HG03439 (cell line): Measurements from ENCODE around the gene CASKIN2.
"Not testable (repeated sequence)": the region's sequence is repeated elsewhere in the genome, so short reads cannot be mapped to it uniquely, and the experiment has no call there.

ENCODE experiments used
- ATAC-seq: cut with Tn5 transposase; IDR thresholded peaks from one replicate; pipeline ENCODE4 v1.9.1; 2021; ENCODE audit warnings: mild to moderate bottlenecking, moderate library complexity; ENCODE audit not compliant: unreplicated experiment

Gene CASKIN2

DNA sequence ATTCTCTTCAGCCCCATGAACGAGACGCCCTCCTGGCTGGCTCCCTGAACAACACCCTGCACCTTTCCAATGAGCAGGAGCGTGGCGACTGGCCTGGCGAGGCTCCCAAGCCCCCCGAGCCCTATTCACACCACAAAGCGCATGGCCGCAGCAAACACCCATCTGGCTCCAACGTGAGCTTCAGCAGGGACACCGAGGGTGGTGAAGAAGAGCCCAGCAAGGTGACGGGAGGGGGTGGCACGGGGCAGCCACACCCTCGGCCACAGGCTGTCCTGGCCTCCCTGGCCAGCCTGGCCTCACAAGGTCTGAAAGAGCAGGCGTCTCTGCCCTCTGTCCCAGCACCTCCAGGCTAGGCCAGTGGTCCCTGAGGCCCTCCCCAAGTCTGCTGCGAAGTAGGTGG is 23.7 kb downstream of the CASKIN2 start:
- ATAC-seq: no peak

DNA sequence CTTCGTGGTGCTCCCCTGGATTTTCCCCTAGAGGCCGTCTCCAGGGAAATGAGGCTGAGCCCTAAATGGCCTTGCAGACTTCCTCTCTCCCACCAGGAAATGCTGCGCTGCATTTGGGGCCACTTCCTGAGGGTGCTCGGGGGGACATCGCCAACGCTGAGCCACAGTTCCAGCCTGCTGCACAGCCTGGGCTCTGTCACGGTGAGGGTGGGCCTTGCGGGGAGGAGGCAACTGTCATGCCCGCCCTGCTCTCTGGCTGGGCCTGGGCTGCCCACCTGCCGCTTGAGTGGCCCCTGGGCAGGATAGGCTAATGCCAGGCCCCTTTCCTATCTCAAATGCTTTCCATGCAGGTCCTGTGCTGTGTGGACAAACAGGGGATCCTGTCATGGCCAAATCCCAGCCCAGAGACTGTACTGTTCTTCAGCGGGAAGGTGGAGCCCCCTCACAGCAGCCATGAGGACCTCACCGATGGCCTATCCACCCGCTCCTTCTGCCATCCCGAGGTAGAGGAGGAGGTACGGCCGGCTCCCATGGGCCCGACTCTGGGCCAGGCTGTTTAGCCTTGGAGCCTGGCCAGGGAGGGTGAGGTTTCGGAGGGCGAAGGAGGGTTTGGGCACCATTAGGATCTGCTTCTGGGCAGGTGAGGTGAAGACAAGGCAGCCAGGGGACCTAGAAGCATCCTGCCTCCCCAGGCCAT is 24.2 kb downstream of the CASKIN2 start:
- no peak for ATAC-seq

DNA sequence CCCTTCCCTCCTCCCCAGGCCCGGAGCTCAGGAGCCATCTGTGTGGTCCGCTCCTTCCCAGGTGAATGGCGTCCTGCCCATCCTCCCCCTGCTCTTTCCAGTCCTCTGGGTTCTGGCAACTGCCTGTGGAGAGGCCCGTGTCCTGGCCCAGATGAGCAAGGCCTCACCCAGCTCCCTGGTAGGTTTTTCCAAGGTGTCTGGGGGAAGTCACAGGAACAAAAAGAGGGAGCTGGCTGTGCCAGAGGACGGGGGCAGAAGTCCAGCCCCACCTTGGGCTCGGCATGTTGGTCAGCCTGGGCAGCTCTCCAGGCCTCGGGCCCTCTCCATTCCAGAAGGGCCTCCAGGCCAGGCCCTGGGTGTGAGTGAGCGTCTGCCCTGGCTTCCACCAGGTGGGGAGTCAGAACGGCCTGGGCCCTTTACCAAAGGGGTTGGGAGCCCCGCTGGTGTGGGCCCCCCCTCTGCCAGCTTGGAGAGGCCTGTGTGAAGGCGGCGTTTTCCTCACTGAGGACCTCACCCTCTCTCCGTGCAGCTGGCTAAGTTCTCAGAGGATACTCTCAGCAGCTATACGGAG is 25.1 kb downstream of the CASKIN2 start:
- no peak for ATAC-seq

DNA sequence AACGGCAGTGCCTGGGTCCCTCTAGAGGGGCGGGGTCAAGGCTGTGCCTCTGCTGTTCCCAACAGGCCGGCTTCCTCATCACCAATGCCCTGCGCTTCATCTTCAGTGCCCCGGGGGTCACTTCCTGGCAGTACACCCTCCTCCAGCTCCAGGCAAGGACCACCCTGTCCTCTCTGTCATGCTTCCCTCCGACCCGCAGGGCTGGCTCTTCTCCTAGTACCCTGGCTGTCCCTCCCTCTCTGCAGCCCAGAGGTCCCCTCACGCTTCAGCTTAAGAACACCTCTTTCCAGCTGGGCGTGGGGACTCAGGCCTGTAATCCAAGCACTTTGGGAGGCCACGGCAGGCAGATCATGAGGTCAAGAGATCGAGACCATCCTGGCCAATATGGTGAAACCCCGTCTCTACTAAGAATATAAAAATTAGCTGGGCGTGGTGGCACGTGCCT is 25.8 kb downstream of the CASKIN2 start:
- no peak for ATAC-seq

DNA sequence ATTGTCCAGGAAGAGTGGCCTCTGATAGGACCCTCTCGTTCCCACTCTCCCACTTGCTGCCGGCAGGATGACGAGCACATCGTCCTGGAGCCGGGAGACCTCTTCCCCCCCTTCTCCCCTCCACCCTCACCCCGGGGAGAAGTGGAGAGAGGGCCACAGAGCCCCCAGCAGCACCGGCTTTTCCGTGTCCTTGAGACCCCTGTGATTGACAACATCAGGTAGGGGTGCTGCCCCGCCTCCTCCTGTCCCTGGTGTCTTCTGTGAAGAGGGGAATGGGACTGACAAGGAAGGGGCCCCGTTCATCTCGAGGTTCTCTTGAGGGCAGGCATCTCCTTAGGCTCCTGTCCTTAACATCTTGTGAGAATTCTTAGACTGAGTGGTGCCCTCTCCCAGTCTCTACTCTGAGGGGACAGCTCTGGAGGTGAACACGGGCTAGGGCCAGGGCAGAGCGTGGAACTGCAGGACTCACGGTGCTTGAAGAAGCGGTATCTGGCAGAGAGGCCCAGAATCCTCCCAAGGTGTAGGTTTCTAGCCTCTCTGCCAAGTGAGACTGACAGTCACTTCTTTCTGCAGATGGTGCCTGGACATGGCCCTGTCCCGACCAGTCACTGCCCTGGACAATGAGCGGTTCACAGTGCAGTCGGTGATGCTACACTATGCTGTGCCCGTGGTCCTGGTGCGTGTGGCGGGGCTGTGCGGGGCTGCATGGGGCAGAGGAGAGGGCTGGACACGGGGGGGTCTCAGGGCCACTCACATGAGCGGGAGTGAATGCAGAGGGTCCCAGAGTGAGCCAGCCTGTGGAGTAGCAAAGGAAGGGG is 26.4 kb downstream of the CASKIN2 start:
- ATAC-seq: no peak

DNA sequence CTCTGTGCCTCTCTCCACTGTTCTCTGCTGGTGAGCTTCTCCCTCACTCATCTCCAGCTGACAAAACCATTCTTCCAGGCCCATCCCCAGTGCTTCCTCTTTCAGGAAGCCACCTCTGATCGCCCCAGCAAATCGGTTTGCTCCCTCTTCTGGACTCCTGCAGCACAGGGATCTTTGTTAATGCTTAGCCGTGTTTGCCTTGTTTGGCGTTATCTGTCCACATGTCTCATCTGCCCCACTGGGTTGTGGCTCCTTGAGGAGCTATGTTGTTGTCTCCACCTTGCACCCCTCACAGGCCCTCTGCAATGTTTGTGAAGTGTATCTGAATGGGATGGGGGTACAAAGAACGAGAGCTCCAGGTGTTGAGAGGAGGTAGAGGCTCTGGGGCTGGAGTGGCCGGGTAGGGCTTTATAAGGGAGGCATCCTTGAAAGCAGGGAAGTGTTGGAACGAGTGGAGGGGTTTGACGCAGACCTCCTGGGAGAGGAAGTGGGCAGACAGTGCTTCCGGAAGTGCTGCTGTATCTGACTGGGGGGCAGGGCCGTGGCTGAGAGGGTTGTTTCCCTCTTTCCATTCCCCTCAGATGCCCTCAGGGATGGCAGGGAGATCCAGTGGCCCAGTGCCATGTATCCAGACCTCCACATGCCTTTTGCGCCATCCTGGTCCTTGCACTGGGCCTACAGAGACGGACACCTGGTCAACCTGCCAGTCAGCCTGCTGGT is 27.8 kb downstream of the CASKIN2 start:
- ATAC-seq: no peak

DNA sequence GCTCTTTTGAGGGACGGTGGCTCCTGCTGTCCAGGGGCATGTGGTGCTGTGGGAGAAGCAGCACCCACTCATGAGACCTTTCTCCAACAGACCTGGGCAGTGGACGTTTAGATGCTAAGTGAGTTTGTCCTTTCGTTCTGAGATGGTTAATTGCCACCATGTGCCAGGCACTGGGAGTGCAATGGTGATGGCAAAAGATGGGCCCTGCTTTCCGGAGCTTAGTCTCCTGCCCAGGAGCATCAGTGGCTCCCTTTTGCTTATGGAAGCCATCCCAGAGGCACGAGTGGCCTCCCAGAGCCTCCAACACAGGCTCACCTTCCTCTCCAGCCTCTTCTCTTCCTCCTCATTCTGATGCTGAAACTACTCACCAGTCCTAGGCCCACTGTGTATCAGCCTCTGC is 28.4 kb downstream of the CASKIN2 start:
- ATAC-seq: no peak

DNA sequence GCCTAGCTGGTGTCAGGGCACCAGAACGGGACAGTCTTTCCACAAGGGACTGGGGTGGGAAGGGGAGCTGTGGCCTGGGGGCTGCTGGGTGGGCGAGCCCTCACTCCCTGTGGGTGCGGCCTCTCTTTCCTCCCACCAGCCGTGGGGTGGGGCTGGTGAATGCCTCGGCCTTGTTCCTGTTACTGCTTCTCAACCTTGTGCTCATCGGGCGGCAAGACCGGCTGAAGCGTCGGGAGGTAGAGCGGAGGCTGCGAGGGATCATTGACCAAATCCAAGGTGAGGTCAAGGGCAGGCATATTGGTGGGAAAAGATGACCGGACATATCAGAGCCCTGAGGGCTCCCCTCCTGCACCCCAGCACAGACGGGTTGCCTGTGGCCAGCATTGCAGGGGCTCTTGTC is 29.2 kb downstream of the CASKIN2 start:
- no peak for ATAC-seq

DNA sequence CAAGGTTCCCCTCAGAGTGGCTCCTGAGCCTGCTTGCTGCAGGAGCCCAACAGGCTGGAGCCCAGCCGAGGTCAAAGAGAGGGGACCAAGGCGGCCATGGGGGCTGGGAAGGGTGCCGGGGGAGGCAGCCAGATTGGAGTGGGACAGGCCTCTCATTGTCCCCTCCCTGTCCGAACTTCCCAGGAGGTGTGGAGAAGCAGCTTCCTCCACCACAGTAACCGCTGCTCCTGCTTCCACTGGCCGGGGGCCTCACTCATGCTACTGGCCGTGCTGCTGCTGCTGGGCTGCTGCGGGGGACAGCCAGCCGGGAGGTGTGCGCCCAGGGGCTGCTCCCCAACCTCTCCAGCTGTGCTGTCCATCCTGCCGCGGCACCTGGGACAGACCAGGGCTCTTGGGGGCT is 29.6 kb downstream of the CASKIN2 start:
- no peak for ATAC-seq

DNA sequence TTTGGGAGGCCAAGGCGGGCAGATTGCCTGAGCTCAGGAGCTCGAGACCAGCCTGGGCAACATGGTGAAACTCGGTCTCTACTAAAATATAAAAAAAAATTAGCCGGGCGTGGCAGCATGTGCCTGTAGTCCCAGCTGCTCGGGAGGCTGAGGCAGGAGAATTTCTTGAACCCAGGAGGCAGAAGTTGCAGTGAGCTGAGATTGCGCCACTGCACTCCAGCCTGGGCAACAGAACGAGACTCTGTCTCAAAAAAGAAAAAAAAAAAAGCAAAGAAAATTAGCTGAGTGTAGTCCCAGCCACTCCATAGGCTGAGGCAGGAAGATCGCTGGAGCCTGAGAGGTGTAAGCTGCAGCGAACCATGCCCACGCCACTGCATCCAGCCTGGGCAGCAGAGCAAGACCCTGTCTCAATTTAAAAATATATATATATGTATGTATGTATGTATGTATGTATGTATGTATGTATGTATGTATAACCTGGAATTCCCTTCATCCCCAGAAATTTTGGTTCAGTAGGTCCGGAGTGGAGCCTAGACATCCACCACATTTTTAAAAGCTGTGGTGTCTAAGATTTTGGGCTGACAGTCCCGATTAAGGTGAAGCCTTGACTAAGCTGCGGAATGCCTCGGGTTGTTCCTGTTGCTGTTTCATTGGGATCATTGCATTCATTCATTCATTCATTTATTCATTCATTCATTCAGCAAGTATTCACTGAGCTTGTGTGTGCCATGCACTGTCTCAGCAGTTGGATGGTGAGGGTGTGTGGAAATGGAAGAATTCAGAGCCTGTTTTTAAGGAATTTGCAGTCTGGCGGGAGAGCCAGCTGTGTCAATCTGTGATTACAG is 33.0 kb downstream of the CASKIN2 start:
- ATAC-seq: no peak

DNA sequence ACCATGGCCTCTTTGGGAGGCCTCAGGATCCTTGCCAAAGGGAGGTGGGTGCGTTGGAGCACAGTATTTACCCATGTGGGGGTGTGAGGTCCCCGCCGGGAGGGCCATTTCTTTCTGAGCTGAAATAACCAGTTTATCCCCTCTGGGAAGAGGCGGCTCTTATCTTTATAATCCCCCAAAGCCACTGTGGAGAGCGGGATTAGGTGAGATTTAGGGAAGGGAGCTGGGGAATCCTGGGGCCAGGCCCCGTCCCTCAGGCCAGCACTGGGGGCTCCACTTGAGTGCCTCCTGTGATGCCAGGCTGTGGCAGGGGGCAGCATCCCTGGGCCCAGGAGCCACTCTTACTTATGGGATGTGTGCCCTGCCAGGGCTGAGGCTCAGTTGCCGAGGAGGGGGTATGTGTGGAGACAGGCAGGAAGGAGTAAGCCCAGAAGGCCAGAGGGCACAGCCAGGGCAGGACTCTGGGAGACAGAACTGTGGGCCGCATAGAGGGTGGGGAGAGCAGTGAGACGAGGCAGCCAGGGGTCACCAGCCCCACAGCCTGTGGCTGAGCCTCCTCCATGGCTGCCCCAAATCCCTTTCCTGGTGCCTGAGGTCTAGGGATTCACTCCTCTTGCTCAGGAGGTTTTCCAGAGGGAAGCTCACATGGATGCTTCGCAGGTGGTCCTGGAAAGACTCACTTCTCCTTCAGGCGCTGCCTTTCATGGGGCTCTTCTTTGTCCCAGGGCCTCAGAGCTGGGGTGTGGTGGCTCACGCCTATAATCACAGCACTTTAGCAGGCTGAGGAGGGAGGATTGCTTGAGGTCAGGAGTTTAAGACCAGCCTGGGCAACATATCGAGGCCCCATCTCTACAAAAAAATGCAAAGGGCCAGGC is 33.9 kb downstream of the CASKIN2 start:
- no peak for ATAC-seq

DNA sequence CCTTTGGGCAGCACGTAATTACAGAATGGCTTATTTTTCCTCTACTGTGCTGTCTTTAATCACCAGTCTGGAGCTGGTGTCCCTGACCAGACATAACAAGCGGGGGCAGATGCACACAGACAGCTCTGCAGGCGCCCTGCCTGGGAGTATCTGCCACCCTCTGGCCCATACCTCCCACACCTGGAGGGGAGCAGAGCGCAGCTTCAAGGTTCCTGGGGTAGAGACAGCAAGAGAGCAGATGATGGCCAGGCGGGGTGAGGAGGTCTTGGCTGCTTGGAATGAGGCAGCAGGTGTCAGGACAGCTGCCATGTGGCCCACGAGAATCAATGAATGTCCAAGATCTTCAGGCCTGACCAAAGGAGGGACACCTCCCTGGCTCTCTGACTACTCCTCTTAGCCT is 35.1 kb downstream of the CASKIN2 start:
- ATAC-seq: no peak

DNA sequence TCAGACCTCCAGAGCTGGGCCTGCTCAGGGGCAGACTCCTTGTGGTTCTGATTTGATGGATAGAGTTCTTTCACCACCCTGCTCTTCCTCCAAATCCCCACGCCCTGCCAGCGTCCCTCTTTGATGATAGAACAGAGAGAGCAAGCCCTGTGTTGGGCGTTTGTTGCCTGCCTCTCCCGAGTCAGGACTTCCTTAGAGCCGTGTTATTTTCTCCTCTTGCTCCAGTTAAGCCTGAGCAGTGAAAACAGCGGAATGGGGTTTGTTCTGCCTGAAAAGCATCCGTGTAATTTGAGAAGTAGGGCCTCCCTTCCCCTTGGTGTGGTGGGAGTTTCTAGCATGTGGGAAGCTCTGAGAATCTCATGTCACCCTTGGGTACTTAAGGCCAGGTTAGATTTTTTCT is 36.8 kb downstream of the CASKIN2 start:
- ATAC-seq: no peak

DNA sequence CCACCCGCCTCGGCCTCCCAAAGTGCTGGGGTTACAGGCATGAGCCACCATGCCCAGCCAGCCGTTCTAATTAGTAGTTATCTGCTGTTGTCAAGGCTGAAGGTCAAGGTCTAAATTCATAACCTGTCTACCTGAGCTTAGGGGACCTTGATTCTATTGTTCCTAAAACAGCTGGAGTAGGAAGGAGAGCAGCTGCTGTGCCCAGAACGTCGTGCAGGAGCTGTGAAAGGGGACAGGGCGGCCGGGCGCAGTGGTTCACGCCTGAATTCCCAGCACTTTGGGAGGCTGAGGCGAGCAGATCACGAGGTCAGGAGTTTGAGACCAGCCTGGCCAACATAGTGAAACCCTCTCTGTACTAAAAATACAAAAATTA is 37.9 kb downstream of the CASKIN2 start:
- not testable (repeated sequence) for ATAC-seq

DNA sequence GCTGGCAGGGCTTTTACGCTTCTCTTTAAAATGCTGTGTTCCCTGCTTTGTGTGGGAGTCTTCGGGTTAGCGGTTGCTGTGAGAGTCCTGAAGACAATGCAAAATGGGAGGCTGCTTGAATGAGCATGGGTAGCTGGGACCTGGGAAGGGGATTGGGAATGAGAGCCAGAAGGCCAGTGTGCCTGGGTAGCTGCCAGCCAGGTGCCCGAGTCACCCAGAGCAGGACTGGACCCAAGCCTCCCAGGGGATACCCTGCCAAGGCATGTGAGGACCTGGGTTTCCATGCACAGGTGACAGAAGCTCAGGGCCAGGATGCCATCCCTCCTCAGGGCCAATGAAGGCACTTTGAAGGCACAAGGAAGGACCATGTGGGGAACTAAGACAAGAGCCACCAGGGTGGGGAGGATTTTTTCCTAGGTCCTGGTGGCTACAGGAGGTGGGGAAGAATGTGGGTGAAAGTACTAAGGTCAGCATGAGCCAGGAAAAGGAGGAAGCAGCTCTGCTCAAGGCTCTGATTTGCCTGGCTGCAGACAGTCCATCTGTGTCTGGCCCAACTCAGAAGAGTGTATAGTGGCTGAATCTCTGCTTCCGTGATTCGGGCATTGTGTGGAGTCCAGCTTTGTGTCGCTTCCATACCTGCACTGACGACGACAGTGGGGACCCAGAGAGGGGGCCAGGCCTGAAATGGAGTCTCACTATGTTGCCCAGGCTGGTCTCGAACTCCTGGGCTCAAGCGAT is 38.4 kb downstream of the CASKIN2 start:
- no peak for ATAC-seq

DNA sequence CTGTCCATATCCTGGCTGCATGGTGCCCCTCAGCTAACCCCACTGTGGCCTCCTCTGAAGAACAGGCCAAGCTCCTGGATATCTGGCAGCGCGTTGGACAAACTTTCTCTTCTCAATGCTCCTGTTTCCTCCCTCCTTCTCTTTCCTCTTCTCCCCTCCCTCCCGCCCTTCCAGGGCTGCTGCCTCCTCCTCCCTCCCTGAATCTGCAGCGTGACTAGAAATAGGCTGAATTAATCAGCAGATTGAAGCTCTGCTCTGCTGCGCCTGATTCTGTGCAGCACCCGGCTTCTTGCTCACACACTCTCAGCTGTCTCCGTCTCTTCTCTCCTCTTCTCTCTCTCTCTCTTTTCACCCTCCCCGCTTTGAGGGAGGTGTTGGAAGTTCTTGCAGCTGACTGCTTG is 39.1 kb downstream of the CASKIN2 start:
- no peak for ATAC-seq

DNA sequence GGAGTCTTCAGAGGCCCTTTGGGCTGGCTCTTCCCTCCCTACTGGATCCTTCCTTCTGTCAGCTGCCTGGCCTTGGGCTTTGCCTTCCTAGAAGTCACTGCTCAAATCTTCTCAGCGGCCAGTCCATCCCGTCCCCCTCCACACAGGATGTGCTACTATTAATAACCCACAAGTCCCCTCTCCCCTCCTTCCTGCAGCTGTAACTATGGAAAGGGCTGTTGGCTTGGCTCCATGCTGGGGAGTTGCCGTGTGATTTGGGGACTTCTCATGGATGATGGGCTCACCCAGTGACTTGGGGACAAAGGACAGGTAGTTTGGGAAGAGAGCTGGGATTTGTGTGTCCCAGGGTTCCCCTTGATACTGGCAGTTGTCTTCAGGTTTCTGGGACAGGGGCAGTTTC is 39.5 kb downstream of the CASKIN2 start:
- ATAC-seq: no peak

DNA sequence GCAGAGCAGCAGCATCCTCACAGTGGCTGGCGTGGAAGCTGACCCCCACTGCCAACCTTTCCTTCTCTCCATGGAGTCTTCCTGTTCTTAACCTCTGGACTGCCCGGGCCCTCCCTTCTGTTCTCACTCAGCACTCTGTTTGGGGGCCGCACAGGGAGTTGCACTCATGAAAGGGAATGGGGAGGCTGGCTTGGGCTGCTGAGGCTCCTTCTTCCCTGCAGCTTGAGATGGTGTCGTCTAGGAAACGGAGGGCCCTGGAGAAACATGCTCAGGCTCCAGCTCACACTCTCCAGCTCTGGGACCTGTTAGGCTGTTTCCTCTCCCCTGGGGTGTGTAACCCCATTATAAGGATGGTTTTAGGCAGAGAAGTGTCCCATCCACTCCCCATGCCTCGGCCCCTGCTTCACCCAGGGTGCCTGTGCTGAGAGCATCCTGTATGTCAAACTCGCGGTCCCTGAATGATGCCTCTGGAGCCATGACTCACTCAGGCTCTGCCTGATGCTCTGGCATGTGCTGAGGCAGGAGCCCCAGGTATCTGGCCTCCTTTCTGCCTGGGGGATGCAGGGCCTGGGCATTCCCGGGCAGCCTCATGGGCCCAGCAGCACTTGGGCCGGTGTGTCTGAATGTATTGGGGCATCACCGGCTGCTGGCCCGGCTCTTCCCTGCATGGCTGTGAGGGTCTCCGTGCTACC is 40.0 kb downstream of the CASKIN2 start:
- ATAC-seq: no peak
